Measurements from ENCODE around the gene ZNF618. TPM values are rescaled to one million over a fixed set of nuclear protein-coding genes. Genes with fewer than 3 reads are reported as not detected.

The ZNF618 gene
- total RNA-seq, 1 experiment from 2014 or later: 4.2 TPM

- TF ChIP-seq EZH2phosphoT487 (IDR thresholded peaks at IDR 0.05; ENCODE audit: borderline replicate concordance, low read length) (no peak), CTCF (conservative IDR thresholded peaks at IDR 0.05; ENCODE audit: low read depth, low read length) (no peak), EZH2 (IDR thresholded peaks at IDR 0.05; ENCODE audit: low read length, unreplicated experiment) (no peak)
- no peak overlapping the region for H3K27ac ChIP-seq (ENCODE audit: low read length)
- intact Hi-C loops (cut with micrococcal nuclease): no loop called here
- H3K4me2 ChIP-seq (ENCODE audit: low read length): no peak overlapping the region
- no peak for ATAC-seq
- POLR2A ChIA-PET (ENCODE audit: unreplicated experiment): no interaction called here
- H3K4me1 ChIP-seq (ENCODE audit: insufficient read depth, low read length): no peaks in the 10 kb centered on the region
- H4K20me1 ChIP-seq (ENCODE audit: low read length): no peaks in the 10 kb centered on the region
- no peak overlapping the region for H3K9ac ChIP-seq (ENCODE audit: low read length)
- H3K9me2 ChIP-seq (replicated peaks; ENCODE audit: low read length): no peaks in the 10 kb centered on the region
- BruUV-seq (replicated peaks): no TSS peak
- H3F3A ChIP-seq (ENCODE audit: low read length, unreplicated experiment): no peaks in the 10 kb centered on the region
- no peaks in the 10 kb centered on the region for H3K9me3 ChIP-seq (ENCODE audit: low read length)
- CTCF ChIA-PET: no interaction called here
- H3K4me3 ChIP-seq (ENCODE audit: low read length): no peak overlapping the region
- H2AFZ ChIP-seq (ENCODE audit: low read length): no peak overlapping the region
- H3K79me2 ChIP-seq (ENCODE audit: low read length): no peaks in the 10 kb centered on the region
- no peaks in the 10 kb centered on the region for H3K36me3 ChIP-seq (ENCODE audit: low read depth, low read length)
- H3K27me3 ChIP-seq (ENCODE audit: low read length): no peaks in the 10 kb centered on the region
- DNase-seq: no peak
Measured at GRCh38 chr9:114070188-114071103, 194.3 kb downstream of the ZNF618 start.

GRCh38 chr9:114071197-114071795, 195.2 kb downstream of the ZNF618 start:
- Histone ChIP-seq H3K9ac (ENCODE audit: low read length) (no peak overlapping the region), H2AFZ (ENCODE audit: low read length) (no peak overlapping the region), H3K27me3 (ENCODE audit: low read length) (no peaks in the 10 kb centered on the region), H4K20me1 (ENCODE audit: low read length) (no peaks in the 10 kb centered on the region), H3K4me2 (ENCODE audit: low read length) (no peak overlapping the region), H3K9me3 (ENCODE audit: low read length) (no peaks in the 10 kb centered on the region), H3F3A (ENCODE audit: low read length, unreplicated experiment) (no peaks in the 10 kb centered on the region), H3K36me3 (ENCODE audit: low read depth, low read length) (no peaks in the 10 kb centered on the region), H3K4me3 (ENCODE audit: low read length) (no peak overlapping the region), H3K9me2 (replicated peaks; ENCODE audit: low read length) (no peaks in the 10 kb centered on the region), H3K4me1 (ENCODE audit: insufficient read depth, low read length) (no peaks in the 10 kb centered on the region), H3K79me2 (ENCODE audit: low read length) (no peaks in the 10 kb centered on the region), H3K27ac (ENCODE audit: low read length) (no peak overlapping the region)
- no TSS peak for BruUV-seq (replicated peaks)
- ATAC-seq (no peak), DNase-seq (no peak)
- ChIA-PET CTCF (no interaction called here), POLR2A (ENCODE audit: unreplicated experiment) (no interaction called here)
- no peak for TF ChIP-seq EZH2phosphoT487 (IDR thresholded peaks at IDR 0.05; ENCODE audit: borderline replicate concordance, low read length)
- intact Hi-C loops (cut with micrococcal nuclease): no loop called here

- TF ChIP-seq EZH2phosphoT487 (IDR thresholded peaks at IDR 0.05; ENCODE audit: borderline replicate concordance, low read length): no peak
- no peak for TF ChIP-seq CTCF (conservative IDR thresholded peaks at IDR 0.05; ENCODE audit: low read depth, low read length)
- TF ChIP-seq EZH2 (IDR thresholded peaks at IDR 0.05; ENCODE audit: low read length, unreplicated experiment): no peak
- intact Hi-C loops (cut with micrococcal nuclease): no loop called here
- H3K27ac ChIP-seq (ENCODE audit: low read length): no peak overlapping the region
- H3F3A ChIP-seq (ENCODE audit: low read length, unreplicated experiment): no peaks in the 10 kb centered on the region
- H3K4me1 ChIP-seq (ENCODE audit: insufficient read depth, low read length): no peaks in the 10 kb centered on the region
- CTCF ChIA-PET: no interaction called here
- H3K9me2 ChIP-seq (replicated peaks; ENCODE audit: low read length): no peaks in the 10 kb centered on the region
- no peaks in the 10 kb centered on the region for H3K79me2 ChIP-seq (ENCODE audit: low read length)
- ATAC-seq (no peak), DNase-seq (no peak)
- H3K36me3 ChIP-seq (ENCODE audit: low read depth, low read length): no peaks in the 10 kb centered on the region
- no peak overlapping the region for H2AFZ ChIP-seq (ENCODE audit: low read length)
- no peak overlapping the region for H3K4me2 ChIP-seq (ENCODE audit: low read length)
- BruUV-seq (replicated peaks): no TSS peak
- H4K20me1 ChIP-seq (ENCODE audit: low read length): no peaks in the 10 kb centered on the region
- H3K4me3 ChIP-seq (ENCODE audit: low read length): no peak overlapping the region
- POLR2A ChIA-PET (ENCODE audit: unreplicated experiment): no interaction called here
- no peaks in the 10 kb centered on the region for H3K9me3 ChIP-seq (ENCODE audit: low read length)
- no peak overlapping the region for H3K9ac ChIP-seq (ENCODE audit: low read length)
- no peaks in the 10 kb centered on the region for H3K27me3 ChIP-seq (ENCODE audit: low read length)
Measured at GRCh38 chr9:114072184-114073140, 196.4 kb downstream of the ZNF618 start.

Measured in PC-3 (cell line).